Endodermal cell (in vitro differentiated cells): ENCODE measurements around the gene PHLPP1. TPM values are rescaled to one million over a fixed set of nuclear protein-coding genes. Genes with fewer than 3 reads are reported as not detected.

Source experiments
- DNase-seq: peaks from one replicate; pipeline ENCODE4 v3.0.0-alpha.2; 2017
- H3K27ac ChIP-seq: 2 replicates; pipeline ENCODE4 v1.5.1; 2013; ENCODE audit warnings: mild to moderate bottlenecking, low read depth, low read length, moderate library complexity
- H3K27me3 ChIP-seq: 2 replicates; pipeline ENCODE4 v1.6.1; 2013; ENCODE audit warnings: mild to moderate bottlenecking, low read length, moderate library complexity; ENCODE audit not compliant: insufficient read depth, control insufficient read depth, poor library complexity, severe bottlenecking
- H3K36me3 ChIP-seq: 2 replicates; pipeline ENCODE4 v1.7.0; 2013; ENCODE audit warnings: mild to moderate bottlenecking, low read length, moderate library complexity; ENCODE audit not compliant: control insufficient read depth, insufficient read depth
- H3K4me1 ChIP-seq: one replicate; pipeline ENCODE4 v1.7.0; 2013; ENCODE audit warnings: low read length; ENCODE audit not compliant: control insufficient read depth, insufficient read depth
- H3K4me3 ChIP-seq: 2 replicates; pipeline ENCODE4 v1.5.1; 2013; ENCODE audit warnings: mild to moderate bottlenecking, low read length, moderate library complexity
- H3K9ac ChIP-seq: 2 replicates; pipeline ENCODE4 v1.6.1; 2013; ENCODE audit warnings: mild to moderate bottlenecking, low read length, moderate library complexity; ENCODE audit not compliant: poor library complexity, severe bottlenecking; ENCODE audit errors: extremely low read depth
- H3K9me3 ChIP-seq: 2 replicates; pipeline ENCODE4 v1.6.1; 2013; ENCODE audit warnings: mild to moderate bottlenecking, low read length, moderate library complexity; ENCODE audit not compliant: control insufficient read depth
- H3K27ac Mint-ChIP-seq: 2 replicates; pipeline ENCODE4 v1.8.0; 2020; ENCODE audit warnings: mixed read lengths
- H3K27me3 Mint-ChIP-seq: 2 replicates; pipeline ENCODE4 v1.8.0; 2021; ENCODE audit warnings: mild to moderate bottlenecking, mixed read lengths; ENCODE audit not compliant: insufficient read depth
- H3K36me3 Mint-ChIP-seq: 2 replicates; pipeline ENCODE4 v1.8.0; 2020; ENCODE audit warnings: low read depth, mixed read lengths
- H3K4me1 Mint-ChIP-seq: 2 replicates; pipeline ENCODE4 v1.8.0; 2020; ENCODE audit warnings: mixed read lengths
- H3K4me3 Mint-ChIP-seq: 2 replicates; pipeline ENCODE4 v1.8.0; 2020; ENCODE audit warnings: mild to moderate bottlenecking, moderate library complexity, mixed read lengths
- H3K9me3 Mint-ChIP-seq: 2 replicates; pipeline ENCODE4 v1.8.0; 2020; ENCODE audit warnings: mild to moderate bottlenecking, mixed read lengths
- CTCF ChIP-seq: fragments of 200-600 bp; sonication (generic); conservative IDR thresholded peaks from 2 replicates; pipeline ENCODE4 v1.5.0; 2021; ENCODE audit warnings: antibody characterized with exemption, mild to moderate bottlenecking
- WGBS, 2 experiments: methylation state at CpG; one replicate each; pipeline versions ENCODE4 v1.1.5 to v1.1.7; 2013; ENCODE audit warnings: missing lambda C conversion rate in 2 of 2, mixed read lengths in 1 of 2; ENCODE audit not compliant: insufficient coverage in 1 of 2, insufficient read length in 1 of 2; 5-methylcytosine and 5-hydroxymethylcytosine counted together
- total RNA-seq, 2 donors: library from RNA; stranded (reverse); fragmentation: NEBNext Ultra II Directional in 1 of 2; extraction: Animal tissue kit (Norgen Biotek cat#: 25700) in 1 of 2; gene quantifications; 2 replicates in 1 of 2; 3 replicates in 1 of 2; pipeline ENCODE4 v1.2.1, GENCODE V29; 2021

Gene PHLPP1
- total RNA-seq, 2 donors from 2014 or later = 19.8 to 28.1 TPM

- H3K36me3 ChIP-seq = no peaks in the 10 kb centered on the region
- H3K9me3 ChIP-seq = no peaks in the 10 kb centered on the region
- H3K4me3 ChIP-seq = no peak overlapping the region
- H3K27me3 ChIP-seq = no peaks in the 10 kb centered on the region
- peaks cover 6% of the 10 kb centered on the region for H3K36me3 Mint-ChIP-seq
- peak overlapping the region; percentile 33 for H3K9ac ChIP-seq
- H3K4me1 ChIP-seq = no peaks in the 10 kb centered on the region
- peak overlapping the region; percentile 71 for H3K27ac Mint-ChIP-seq
- TF ChIP-seq CTCF = no peak
- H3K27me3 Mint-ChIP-seq = no peaks in the 10 kb centered on the region
- WGBS, 2 experiments = 4 to 37% methylated on average over 4 to 6 of the region's 6 CpGs
- peaks cover 16% of the 10 kb centered on the region for H3K4me1 Mint-ChIP-seq
- DNase-seq = peak; percentile 72
- H3K4me3 Mint-ChIP-seq = no peak overlapping the region
- H3K9me3 Mint-ChIP-seq = no peaks in the 10 kb centered on the region
- peak overlapping the region; percentile 85 for H3K27ac ChIP-seq
Observed at GRCh38 chr18:62877411-62878221, 162.3 kb downstream of the PHLPP1 start.

GRCh38 chr18:62878305-62878704 lies 163.0 kb downstream of the PHLPP1 start:
- Mint-ChIP-seq H3K27me3 (no peaks in the 10 kb centered on the region), H3K36me3 (peaks cover 6% of the 10 kb centered on the region), H3K4me1 (peaks cover 16% of the 10 kb centered on the region), H3K9me3 (no peaks in the 10 kb centered on the region), H3K27ac (no peak overlapping the region), H3K4me3 (no peak overlapping the region)
- no peaks in the 10 kb centered on the region for H3K27me3 ChIP-seq
- DNase-seq = no peak
- no peak overlapping the region for H3K9ac ChIP-seq
- H3K4me1 ChIP-seq = no peaks in the 10 kb centered on the region
- no peaks in the 10 kb centered on the region for H3K36me3 ChIP-seq
- H3K27ac ChIP-seq = peak overlapping the region; percentile 85
- no peak for TF ChIP-seq CTCF
- 83 to 100% methylated on average over 1 to 3 of the region's 3 CpGs for WGBS, 2 experiments
- H3K4me3 ChIP-seq = no peak overlapping the region
- H3K9me3 ChIP-seq = no peaks in the 10 kb centered on the region

GRCh38 chr18:62880034-62880433 lies 164.7 kb downstream of the PHLPP1 start:
- Histone ChIP-seq H3K27ac (no peak overlapping the region), H3K36me3 (no peaks in the 10 kb centered on the region), H3K9ac (no peak overlapping the region), H3K27me3 (no peaks in the 10 kb centered on the region), H3K4me1 (peaks cover 3% of the 10 kb centered on the region), H3K9me3 (no peaks in the 10 kb centered on the region), H3K4me3 (no peak overlapping the region)
- Mint-ChIP-seq H3K4me1 (peaks cover 21% of the 10 kb centered on the region), H3K9me3 (no peaks in the 10 kb centered on the region), H3K36me3 (peaks cover 3% of the 10 kb centered on the region), H3K27me3 (no peaks in the 10 kb centered on the region), H3K27ac (no peak overlapping the region), H3K4me3 (no peak overlapping the region)
- WGBS, 2 experiments = no CpG with 5 or more reads among the region's 1 CpG
- no peak for TF ChIP-seq CTCF
- no peak for DNase-seq
